HG02870 (cell line): ENCODE measurements around the gene NACA.
"Not testable (repeated sequence)": the region's sequence is repeated elsewhere in the genome, so short reads cannot be mapped to it uniquely, and the experiment has no call there.

Source experiments
- ATAC-seq: cut with Tn5 transposase; IDR thresholded peaks from one replicate; pipeline ENCODE4 v1.9.1; 2021; ENCODE audit warnings: mild to moderate bottlenecking, moderate library complexity; ENCODE audit not compliant: unreplicated experiment

Gene NACA

DNA sequence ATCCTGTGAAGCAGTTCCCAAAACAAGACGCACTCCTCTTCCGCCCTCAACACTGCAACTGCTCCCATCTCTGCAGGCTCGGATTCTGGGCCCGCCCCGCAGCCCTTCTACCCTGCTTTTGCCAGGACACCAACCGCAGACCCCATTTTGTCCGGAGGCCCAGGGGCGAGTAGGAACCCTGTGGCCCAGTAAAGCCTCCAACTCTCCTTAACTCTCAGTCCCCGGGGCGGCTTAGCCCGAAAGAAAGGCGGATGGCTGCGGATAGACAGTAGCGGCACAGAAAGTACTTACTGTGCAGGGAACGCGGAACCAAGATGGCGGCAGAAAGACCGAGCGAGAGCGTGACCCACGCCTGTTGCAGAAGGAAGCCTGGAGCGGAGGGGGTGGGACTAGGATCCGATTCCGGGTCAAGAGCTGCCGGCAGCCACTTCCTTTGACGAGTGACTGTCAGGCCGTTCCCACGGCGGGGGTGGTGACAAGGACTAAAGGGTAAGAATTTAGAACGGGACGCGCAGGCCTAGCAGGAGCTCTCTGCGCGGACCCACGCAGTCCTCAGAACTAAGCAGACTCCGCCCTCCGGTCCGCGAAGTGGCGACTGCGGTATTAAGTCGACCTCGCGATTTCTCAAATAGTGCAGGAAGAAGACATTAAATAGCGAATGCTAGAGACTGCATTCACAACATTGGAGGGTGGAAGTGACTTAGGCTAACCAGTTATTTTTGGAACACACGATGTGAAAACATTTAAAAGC is at the start of gene NACA:
Gene NACA (minus strand): TSS at position 328 of the 751 bp plus-strand sequence. CDS start 778 bp downstream, outside the sequence.
- ATAC-seq: peak; percentile 95

DNA sequence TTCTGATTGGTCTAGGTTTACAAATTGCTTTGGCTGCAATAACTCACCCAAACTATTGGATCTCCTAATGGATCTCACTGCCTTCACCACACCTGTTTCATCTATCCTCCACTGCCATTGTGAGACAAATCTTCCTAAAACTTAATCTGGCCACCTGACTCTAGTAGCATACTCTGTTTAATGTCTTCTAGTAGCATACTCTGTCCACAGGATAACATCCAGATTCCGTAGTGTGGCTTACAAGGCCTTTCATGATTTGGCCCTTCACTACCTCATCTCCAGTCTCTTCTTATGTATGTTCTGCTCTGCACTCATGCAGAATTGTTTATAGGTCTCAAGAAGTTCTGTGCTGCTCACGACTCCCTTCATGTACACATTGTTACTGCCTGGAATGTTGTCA is 48.0 kb upstream of the NACA start:
- ATAC-seq: no peak

DNA sequence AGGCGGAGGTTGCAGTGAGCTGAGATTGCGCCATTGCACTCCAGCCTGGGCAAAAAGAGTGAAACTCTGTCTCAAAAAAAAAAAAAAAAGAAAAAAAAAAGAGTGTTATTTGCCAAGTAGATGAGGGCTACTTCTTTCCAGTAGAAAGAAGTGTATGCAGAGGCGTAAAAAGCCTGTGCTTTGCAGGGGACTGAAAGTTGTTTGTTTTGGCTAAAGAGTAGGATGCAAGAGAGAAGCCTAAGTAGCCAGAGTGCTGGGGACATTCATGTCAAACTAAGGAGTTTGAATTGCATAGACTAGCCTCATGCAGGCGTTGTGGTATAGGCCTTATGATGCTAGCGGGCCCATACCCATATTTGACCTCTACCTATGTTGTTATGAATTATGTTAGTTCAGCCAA is 47.5 kb upstream of the NACA start:
- no peak for ATAC-seq

GRCh38 chr12:56769868-56770267 is 44.8 kb upstream of the NACA start:
- ATAC-seq: no peak

DNA sequence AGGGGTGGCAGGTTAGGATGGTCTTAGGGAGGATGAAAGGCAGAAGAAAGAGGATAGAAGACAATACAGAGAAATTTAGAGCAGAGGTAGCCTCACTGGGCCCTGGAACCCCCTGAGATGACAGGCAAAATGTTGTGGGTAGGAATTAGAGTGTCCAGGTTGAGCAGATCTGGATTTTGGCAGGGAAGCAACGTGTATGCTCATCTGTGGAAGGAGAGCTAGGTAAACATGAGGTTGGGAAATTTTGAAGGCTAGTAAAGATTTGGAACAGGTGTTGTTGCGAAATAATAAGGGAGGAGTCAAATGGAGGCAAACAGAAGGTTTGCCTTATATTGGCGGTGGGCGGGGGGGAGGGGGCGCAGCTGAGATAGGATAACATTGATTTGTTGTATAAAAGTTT is 43.3 kb upstream of the NACA start:
- no peak for ATAC-seq

- ATAC-seq: peak; percentile 99
These were observed 41.4 kb upstream of the NACA start for GRCh38 chr12:56766535-56766934.

GRCh38 chr12:56763753-56764657 is 38.9 kb upstream of the NACA start:
- ATAC-seq: no peak

GRCh38 chr12:56761812-56762211 is 36.7 kb upstream of the NACA start:
- no peak for ATAC-seq

GRCh38 chr12:56760460-56760859 is 35.4 kb upstream of the NACA start:
- no peak for ATAC-seq

- no peak for ATAC-seq
These were observed 34.3 kb upstream of the NACA start for GRCh38 chr12:56759263-56759908.

- no peak for ATAC-seq
These were observed 33.7 kb upstream of the NACA start for GRCh38 chr12:56758728-56759262.

DNA sequence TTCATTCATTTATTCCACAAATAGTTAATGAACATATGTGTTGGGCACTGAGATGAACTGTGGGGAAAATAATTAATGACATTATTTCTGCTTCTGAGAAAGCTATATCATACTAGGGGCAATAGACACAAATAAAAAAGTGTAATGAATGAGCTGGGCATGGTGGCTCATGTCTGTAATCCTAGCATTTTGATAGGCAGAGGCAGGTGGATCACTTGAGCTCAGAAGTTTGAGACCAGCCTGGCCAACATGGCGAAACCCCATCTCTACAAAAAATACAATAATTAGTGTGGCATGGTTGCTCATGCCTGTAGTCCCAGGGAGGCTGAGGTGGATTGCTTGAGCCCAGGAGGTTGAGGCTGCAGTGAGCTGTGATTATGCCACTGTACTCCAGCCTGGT is 32.9 kb upstream of the NACA start:
- not testable (repeated sequence) for ATAC-seq

- no peak for ATAC-seq
These were observed 28.5 kb upstream of the NACA start for GRCh38 chr12:56753566-56753965.

GRCh38 chr12:56751712-56752598 is 26.9 kb upstream of the NACA start, which contains the start of gene PRIM1:
PRIM1 (minus strand) TSS chr12:56752323; CDS start chr12:56752298, 25 bp downstream.
- ATAC-seq: peak; percentile 65

GRCh38 chr12:56750596-56750995 is 25.5 kb upstream of the NACA start:
- not testable (repeated sequence) for ATAC-seq

GRCh38 chr12:56749853-56750252 is 24.8 kb upstream of the NACA start:
- ATAC-seq: no peak

DNA sequence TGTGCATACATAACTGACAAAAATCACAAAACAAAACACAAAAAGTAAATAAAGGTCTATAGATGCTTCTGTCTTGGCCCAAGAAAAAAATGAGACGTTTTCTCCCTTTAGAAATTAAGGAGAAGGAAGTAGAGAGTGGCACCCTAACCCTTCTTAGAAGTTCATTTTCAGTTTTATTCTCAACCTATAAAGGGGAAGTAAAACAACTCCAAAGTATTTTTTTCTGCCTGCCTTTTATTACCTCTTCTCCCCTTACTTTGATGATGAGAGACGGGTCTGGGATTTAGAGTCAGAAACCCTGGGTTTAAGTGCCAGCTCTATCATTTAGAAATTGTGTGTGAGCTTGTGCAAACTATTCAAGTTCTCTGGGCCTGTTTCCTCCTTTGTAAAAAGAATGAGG is 24.3 kb upstream of the NACA start:
- ATAC-seq: no peak

GRCh38 chr12:56728139-56728861 is 3.2 kb upstream of the NACA start:
- no peak for ATAC-seq

GRCh38 chr12:56726196-56726675 is 1.1 kb upstream of the NACA start:
- not testable (repeated sequence) for ATAC-seq
